Measurements from ENCODE around the gene LUC7L.
A peak's percentile ranks its signal among the peaks of the same experiment; 100 is the strongest.
"Not testable (repeated sequence)": the region's sequence is repeated elsewhere in the genome, so short reads cannot be mapped to it uniquely, and the experiment has no call there.

The LUC7L gene

DNA sequence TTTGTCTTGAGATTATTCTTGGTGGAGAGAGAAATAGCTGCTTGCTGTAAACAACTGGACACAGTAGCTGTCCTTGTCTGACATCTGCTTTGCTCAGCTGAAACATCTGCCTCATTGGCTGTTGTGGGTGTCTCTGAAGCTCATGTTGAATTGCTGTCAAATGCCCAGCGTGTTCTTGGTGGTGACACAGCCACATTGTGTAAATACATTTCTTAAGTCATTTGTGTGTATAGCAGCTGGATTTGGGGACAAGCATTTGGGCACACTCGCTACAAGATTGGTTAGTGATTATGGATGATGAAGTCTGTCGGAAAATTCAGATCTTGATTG, 10.7 kb upstream of the LUC7L start:
- no peaks in the 10 kb centered on the region for H3K9me3 Mint-ChIP-seq
- no peak overlapping the region for H3K4me3 Mint-ChIP-seq
- peak overlapping the region; percentile 44 for H3K27ac Mint-ChIP-seq (ENCODE audit: low read depth)
- ATAC-seq (replicated peaks; ENCODE audit: extremely low read depth, poor library complexity, severe bottlenecking) (no peak), DNase-seq (ENCODE audit: low spot score in 2 of 2) (no peak)
- no peaks in the 10 kb centered on the region for H3K27me3 Mint-ChIP-seq
- H3K36me3 Mint-ChIP-seq (ENCODE audit: insufficient read depth) = peaks cover 10% of the 10 kb centered on the region
- peaks cover 13% of the 10 kb centered on the region for H3K4me1 Mint-ChIP-seq

GRCh38 chr16:234468-235305, 5.4 kb upstream of the LUC7L start, which contains the start of gene FAM234A:
Gene FAM234A, plus strand, starts transcription at chr16:234821. Its CDS starts 19,593 bp downstream, at chr16:254414.
- peak within 1 kb of the TSS; percentile 99 for H3K27ac Mint-ChIP-seq (ENCODE audit: low read depth)

DNA sequence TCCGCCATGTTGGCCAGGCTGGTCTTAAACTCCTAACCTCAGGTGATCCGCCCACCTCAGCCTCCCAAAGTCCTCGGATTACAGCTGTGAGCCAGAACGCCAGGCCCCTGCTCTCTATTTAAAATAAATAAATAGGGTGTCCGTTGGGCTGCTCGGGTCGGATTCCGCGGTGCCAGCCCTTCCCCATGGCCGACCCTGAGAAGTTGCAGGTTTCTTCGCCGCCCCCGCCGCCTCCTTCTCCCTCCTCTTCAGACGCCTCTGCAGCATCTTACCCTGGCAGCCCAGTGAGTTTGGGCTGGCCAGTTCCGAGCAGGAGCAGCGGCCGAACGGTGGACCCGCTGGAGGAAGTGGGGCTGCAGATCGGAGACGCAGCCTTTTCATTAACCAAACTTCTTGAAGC, 1.7 kb upstream of the LUC7L start:
- Mint-ChIP-seq H3K27me3 (no peaks in the 10 kb centered on the region), H3K4me3 (no peak overlapping the region), H3K36me3 (ENCODE audit: insufficient read depth) (peaks cover 39% of the 10 kb centered on the region), H3K9me3 (no peaks in the 10 kb centered on the region), H3K4me1 (peaks cover 25% of the 10 kb centered on the region), H3K27ac (ENCODE audit: low read depth) (no peak overlapping the region)
- DNase-seq (ENCODE audit: low spot score in 2 of 2) (no peak), ATAC-seq (replicated peaks; ENCODE audit: extremely low read depth, poor library complexity, severe bottlenecking) (no peak)

More at GRCh38 chr16:234468-235305, 5.4 kb upstream of the LUC7L start, which contains the start of gene FAM234A:
- H3K36me3 Mint-ChIP-seq (ENCODE audit: insufficient read depth) = peaks cover 15% of the 10 kb centered on the region
- ATAC-seq (replicated peaks; ENCODE audit: extremely low read depth, poor library complexity, severe bottlenecking) (peak; percentile 89), DNase-seq (ENCODE audit: low spot score in 2 of 2) (peak; percentile 88 to 90)
- H3K27me3 Mint-ChIP-seq = no peaks in the 10 kb centered on the region
- no peaks in the 10 kb centered on the region for H3K9me3 Mint-ChIP-seq
- peaks cover 10% of the 10 kb centered on the region for H3K4me1 Mint-ChIP-seq
- peak within 1 kb of the TSS; percentile 92 for H3K4me3 Mint-ChIP-seq

- not testable (repeated sequence) for H3K27me3 Mint-ChIP-seq; H3K27ac Mint-ChIP-seq (ENCODE audit: low read depth); ATAC-seq (replicated peaks; ENCODE audit: extremely low read depth, poor library complexity, severe bottlenecking); H3K9me3 Mint-ChIP-seq; H3K4me3 Mint-ChIP-seq; DNase-seq (ENCODE audit: low spot score in 2 of 2)
- peaks cover 24% of the 10 kb centered on the region for H3K4me1 Mint-ChIP-seq
- peaks cover 44% of the 10 kb centered on the region for H3K36me3 Mint-ChIP-seq (ENCODE audit: insufficient read depth)
Measured at GRCh38 chr16:230351-230750, 1.1 kb upstream of the LUC7L start.

DNA sequence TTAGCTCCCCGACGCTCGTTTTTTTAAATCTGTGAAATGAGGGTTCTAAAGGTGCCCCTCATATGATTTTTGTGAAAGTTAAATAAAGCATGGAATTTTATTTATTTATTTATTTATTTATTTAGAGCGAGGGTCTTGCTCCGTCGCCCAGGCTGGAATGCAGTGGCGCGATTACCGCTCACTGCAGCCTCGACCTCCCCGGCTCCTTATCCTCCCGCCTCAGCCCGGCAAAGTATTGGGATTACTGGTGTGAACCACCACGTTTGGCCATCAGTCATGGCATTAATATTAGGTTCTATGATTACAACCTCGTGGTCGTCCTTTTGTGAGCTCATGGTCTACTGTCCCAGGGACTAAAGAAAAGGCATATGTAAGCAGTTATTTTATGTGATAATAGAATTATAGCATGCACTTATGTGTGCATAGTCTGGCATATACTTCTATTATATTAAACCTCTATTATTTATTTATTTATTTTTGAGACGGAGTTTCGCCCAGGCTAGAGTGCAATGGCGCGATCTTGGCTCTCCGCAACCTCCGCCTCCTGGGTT, 557 bp upstream of the LUC7L start:
- H3K27me3 Mint-ChIP-seq = no peaks in the 10 kb centered on the region
- peak overlapping the region; percentile 88 for H3K27ac Mint-ChIP-seq (ENCODE audit: low read depth)
- DNase-seq (ENCODE audit: low spot score in 2 of 2) (no peak), ATAC-seq (replicated peaks; ENCODE audit: extremely low read depth, poor library complexity, severe bottlenecking) (no peak)
- H3K36me3 Mint-ChIP-seq (ENCODE audit: insufficient read depth) = peaks cover 43% of the 10 kb centered on the region
- no peaks in the 10 kb centered on the region for H3K9me3 Mint-ChIP-seq
- H3K4me1 Mint-ChIP-seq = peaks cover 19% of the 10 kb centered on the region
- H3K4me3 Mint-ChIP-seq = peak overlapping the region; percentile 86

DNA sequence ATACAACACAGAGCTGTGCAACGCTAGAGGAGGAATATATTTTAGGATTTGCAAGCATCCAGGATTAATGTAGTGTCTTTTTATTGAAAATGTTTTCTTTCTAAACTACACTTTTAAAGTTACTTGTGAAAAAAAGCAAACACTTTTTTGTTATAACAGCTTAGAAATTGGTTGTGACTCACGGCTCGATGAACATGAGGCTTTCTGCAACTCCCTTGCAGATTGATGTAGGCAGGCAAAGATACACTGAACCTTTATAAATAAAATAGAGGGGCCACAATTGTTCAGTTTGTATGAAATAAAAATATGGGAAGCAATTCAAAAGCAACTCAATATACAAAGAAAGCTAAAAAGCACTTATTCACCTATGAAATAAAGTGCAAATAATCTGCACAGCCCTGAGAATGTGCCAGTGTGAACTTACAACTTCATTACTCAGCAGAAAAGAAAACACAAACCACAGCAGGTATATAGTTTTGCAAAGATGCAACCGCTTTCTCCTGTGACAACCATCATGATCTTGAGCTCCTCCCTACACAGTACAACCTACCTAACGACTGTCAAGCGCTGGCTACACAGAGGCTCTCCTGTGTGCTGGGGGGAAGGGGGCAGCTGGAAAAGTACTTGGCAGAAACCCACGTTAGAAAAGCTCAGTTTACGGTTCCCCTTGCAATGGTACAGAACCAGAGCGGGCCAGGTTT, 948 bp downstream of the LUC7L start:
- peak overlapping the region; percentile 88 for H3K27ac Mint-ChIP-seq (ENCODE audit: low read depth)
- no peaks in the 10 kb centered on the region for H3K27me3 Mint-ChIP-seq
- DNase-seq (ENCODE audit: low spot score in 2 of 2) (no peak), ATAC-seq (replicated peaks; ENCODE audit: extremely low read depth, poor library complexity, severe bottlenecking) (peak; percentile 54)
- peak overlapping the region; percentile 86 for H3K4me3 Mint-ChIP-seq
- H3K9me3 Mint-ChIP-seq = no peaks in the 10 kb centered on the region
- peaks cover 18% of the 10 kb centered on the region for H3K4me1 Mint-ChIP-seq
- H3K36me3 Mint-ChIP-seq (ENCODE audit: insufficient read depth) = peaks cover 52% of the 10 kb centered on the region

DNA sequence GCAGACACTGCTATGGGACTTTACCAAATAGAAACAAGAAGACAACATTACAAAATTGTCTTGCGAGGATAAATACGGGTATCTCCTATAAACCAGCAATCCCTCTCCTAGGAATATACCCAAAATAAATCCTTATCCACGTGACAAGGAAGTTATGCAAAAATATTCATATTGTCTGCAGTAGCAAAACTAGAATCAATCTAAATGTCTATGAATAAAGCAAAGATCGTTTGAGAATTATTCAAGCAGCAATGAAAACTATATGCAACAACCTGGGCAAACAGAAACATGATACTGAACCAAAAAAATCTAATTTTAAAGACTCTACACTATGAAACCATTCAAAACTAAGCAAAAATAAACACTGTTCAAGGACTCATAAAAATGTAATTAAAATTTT, 9.2 kb downstream of the LUC7L start:
- Mint-ChIP-seq H3K27ac (ENCODE audit: low read depth) (no peak overlapping the region), H3K9me3 (no peaks in the 10 kb centered on the region), H3K27me3 (no peaks in the 10 kb centered on the region), H3K4me1 (peaks cover 10% of the 10 kb centered on the region), H3K36me3 (ENCODE audit: insufficient read depth) (peaks cover 82% of the 10 kb centered on the region), H3K4me3 (no peak overlapping the region)
- ATAC-seq (replicated peaks; ENCODE audit: extremely low read depth, poor library complexity, severe bottlenecking) (no peak), DNase-seq (ENCODE audit: low spot score in 2 of 2) (no peak)

DNA sequence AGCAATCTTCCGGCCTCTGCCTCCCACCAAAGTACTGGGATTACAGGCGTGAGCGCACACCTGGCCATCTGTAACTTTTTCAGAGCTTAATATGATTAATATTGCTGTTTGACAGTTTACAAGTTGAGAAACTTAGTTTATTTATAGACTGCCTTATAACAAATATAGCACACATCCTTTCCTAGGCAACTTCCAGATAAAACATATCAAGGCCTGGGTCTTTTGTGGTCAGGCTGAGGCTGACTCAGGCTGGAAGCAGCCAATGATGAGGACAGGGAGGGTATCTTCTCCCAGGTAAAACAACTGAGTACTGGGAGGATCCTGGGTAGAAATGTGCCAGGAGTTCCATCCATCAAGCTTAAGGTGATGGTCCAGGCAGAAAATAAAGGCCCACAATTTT, 16.2 kb downstream of the LUC7L start:
- no peaks in the 10 kb centered on the region for H3K27me3 Mint-ChIP-seq

DNA sequence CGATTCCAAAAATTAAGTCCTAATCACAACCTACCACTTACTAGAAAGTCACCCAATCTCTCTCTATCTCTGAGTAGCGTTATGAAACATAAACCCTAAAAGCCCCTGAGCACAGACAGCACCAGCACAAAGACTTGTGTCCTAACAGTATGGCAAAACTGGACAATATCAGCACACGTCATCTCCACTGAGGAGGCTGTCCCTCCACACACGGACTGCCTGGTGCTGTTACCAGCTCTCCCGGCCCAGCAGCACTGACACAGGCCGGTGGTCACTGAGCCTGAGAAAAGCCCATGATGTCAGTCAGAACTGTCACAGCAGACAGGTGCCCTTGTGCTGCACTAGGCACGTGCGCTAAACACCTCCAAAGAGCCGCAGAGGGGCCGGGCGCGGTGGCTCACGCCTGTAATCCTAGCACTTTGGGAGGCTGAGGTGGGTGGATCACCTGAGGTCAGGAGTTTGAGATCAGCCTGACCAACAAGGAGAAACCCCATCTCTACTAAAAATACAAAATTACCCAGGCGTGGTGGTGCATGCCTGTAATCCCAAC, 17.5 kb downstream of the LUC7L start:
- H3K36me3 Mint-ChIP-seq (ENCODE audit: insufficient read depth) = peaks cover 60% of the 10 kb centered on the region
- not testable (repeated sequence) for H3K4me1 Mint-ChIP-seq; DNase-seq (ENCODE audit: low spot score in 2 of 2); H3K27me3 Mint-ChIP-seq; H3K4me3 Mint-ChIP-seq; H3K9me3 Mint-ChIP-seq; ATAC-seq (replicated peaks; ENCODE audit: extremely low read depth, poor library complexity, severe bottlenecking); H3K27ac Mint-ChIP-seq (ENCODE audit: low read depth)

More for the DNA sequence above, 16.2 kb downstream of the LUC7L start:
- Mint-ChIP-seq H3K36me3 (ENCODE audit: insufficient read depth) (peaks cover 61% of the 10 kb centered on the region), H3K9me3 (no peaks in the 10 kb centered on the region), H3K4me1 (no peaks in the 10 kb centered on the region), H3K27ac (ENCODE audit: low read depth) (no peak overlapping the region), H3K4me3 (no peak overlapping the region)
- ATAC-seq (replicated peaks; ENCODE audit: extremely low read depth, poor library complexity, severe bottlenecking) (no peak), DNase-seq (ENCODE audit: low spot score in 2 of 2) (no peak)

GRCh38 chr16:209359-209758, 19.9 kb downstream of the LUC7L start:
- not testable (repeated sequence) for H3K27ac Mint-ChIP-seq (ENCODE audit: low read depth); H3K4me1 Mint-ChIP-seq; H3K9me3 Mint-ChIP-seq; H3K4me3 Mint-ChIP-seq; H3K27me3 Mint-ChIP-seq; DNase-seq (ENCODE audit: low spot score in 2 of 2); ATAC-seq (replicated peaks; ENCODE audit: extremely low read depth, poor library complexity, severe bottlenecking)
- peaks cover 64% of the 10 kb centered on the region for H3K36me3 Mint-ChIP-seq (ENCODE audit: insufficient read depth)

DNA sequence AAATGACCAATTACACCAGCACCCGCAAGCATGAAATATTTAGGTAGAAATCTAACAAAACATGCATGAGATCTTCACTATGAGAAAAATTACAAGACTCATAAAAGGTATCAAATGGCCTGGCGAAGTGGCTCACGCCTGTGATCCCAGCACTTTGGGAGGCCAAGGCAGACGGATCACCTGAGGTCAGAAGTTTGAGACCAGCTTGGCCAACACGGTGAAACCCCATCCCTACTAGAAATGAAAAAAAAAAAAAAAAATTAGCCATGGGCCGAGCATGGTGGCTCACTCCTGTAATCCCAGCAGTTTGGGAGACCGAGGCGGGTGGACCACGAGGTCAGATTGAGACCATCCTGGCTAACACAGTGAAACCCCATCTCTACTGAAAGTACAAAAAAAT, 25.2 kb downstream of the LUC7L start:
- not testable (repeated sequence) for H3K27me3 Mint-ChIP-seq; H3K9me3 Mint-ChIP-seq; ATAC-seq (replicated peaks; ENCODE audit: extremely low read depth, poor library complexity, severe bottlenecking); H3K4me3 Mint-ChIP-seq; DNase-seq (ENCODE audit: low spot score in 2 of 2); H3K27ac Mint-ChIP-seq (ENCODE audit: low read depth); H3K4me1 Mint-ChIP-seq
- H3K36me3 Mint-ChIP-seq (ENCODE audit: insufficient read depth) = peaks cover 79% of the 10 kb centered on the region

GRCh38 chr16:203246-203645, 26.0 kb downstream of the LUC7L start:
- H3K27ac Mint-ChIP-seq (ENCODE audit: low read depth) = no peak overlapping the region
- no peaks in the 10 kb centered on the region for H3K4me1 Mint-ChIP-seq
- no peak overlapping the region for H3K4me3 Mint-ChIP-seq
- no peak for ATAC-seq (replicated peaks; ENCODE audit: extremely low read depth, poor library complexity, severe bottlenecking)
- no peaks in the 10 kb centered on the region for H3K9me3 Mint-ChIP-seq
- DNase-seq (ENCODE audit: low spot score in 2 of 2) = no peak
- no peaks in the 10 kb centered on the region for H3K27me3 Mint-ChIP-seq
- H3K36me3 Mint-ChIP-seq (ENCODE audit: insufficient read depth) = peaks cover 79% of the 10 kb centered on the region
